Activated CD4-positive, CD25-positive, alpha-beta regulatory T cell (primary cell): ENCODE data around the gene IGSF21.

ENCODE experiments used
- DNase-seq, 4 experiments: peaks; one replicate each; lab custom pipeline; 2025; lab: John Stamatoyannopoulos, UW

The IGSF21 gene

GRCh38 chr1:18263547-18264120 lies 156.0 kb downstream of the IGSF21 start:
- DNase-seq = no peak

GRCh38 chr1:18264450-18265039 lies 156.9 kb downstream of the IGSF21 start:
- DNase-seq = no peak

GRCh38 chr1:18265641-18266040 lies 158.0 kb downstream of the IGSF21 start:
- DNase-seq = no peak

GRCh38 chr1:18266391-18266790 lies 158.8 kb downstream of the IGSF21 start:
- DNase-seq = no peak

GRCh38 chr1:18271336-18271735 lies 163.7 kb downstream of the IGSF21 start:
- DNase-seq = no peak

- DNase-seq = no peak
Measured at GRCh38 chr1:18278946-18279345, 171.3 kb downstream of the IGSF21 start.

- DNase-seq = no peak
Measured at GRCh38 chr1:18279351-18280074, 171.9 kb downstream of the IGSF21 start.

GRCh38 chr1:18280956-18281355 lies 173.4 kb downstream of the IGSF21 start:
- DNase-seq = no peak

- no peak for DNase-seq
Measured at GRCh38 chr1:18282851-18283600, 175.4 kb downstream of the IGSF21 start.

GRCh38 chr1:18283601-18284385 lies 176.2 kb downstream of the IGSF21 start:
- DNase-seq = no peak

GRCh38 chr1:18284805-18285537 lies 177.4 kb downstream of the IGSF21 start:
- DNase-seq = no peak

- DNase-seq = no peak
Measured at GRCh38 chr1:18285538-18285924, 177.9 kb downstream of the IGSF21 start.

GRCh38 chr1:18288722-18289121 lies 181.1 kb downstream of the IGSF21 start:
- no peak for DNase-seq

- DNase-seq = no peak
Measured at GRCh38 chr1:18289597-18289996, 182.0 kb downstream of the IGSF21 start.

GRCh38 chr1:18290740-18291412 lies 183.3 kb downstream of the IGSF21 start:
- no peak for DNase-seq

GRCh38 chr1:18292531-18292930 lies 184.9 kb downstream of the IGSF21 start:
- no peak for DNase-seq

- no peak for DNase-seq
Measured at GRCh38 chr1:18293291-18293690, 185.7 kb downstream of the IGSF21 start.

- no peak for DNase-seq
Measured at GRCh38 chr1:18294437-18295176, 187.0 kb downstream of the IGSF21 start.

- no peak for DNase-seq
Measured at GRCh38 chr1:18297896-18298648, 190.5 kb downstream of the IGSF21 start.
